GM20431 (cell line): ENCODE data around the gene KCNQ1OT1.

Experiments used
- in situ Hi-C: fragments of 300-500 bp; cut with MseI, MboI; formaldehyde crosslinking; loops from one replicate; pipeline ENCODE4 v1.15.0; 2020; ENCODE audit warnings: low sequenced_read_pairs; ENCODE audit not compliant: unreplicated experiment

KCNQ1OT1 gene

GRCh38 chr11:2704356-2704755, 4.6 kb upstream of the KCNQ1OT1 start:
- in situ Hi-C loops = no loop called here

GRCh38 chr11:2703363-2704141, 3.8 kb upstream of the KCNQ1OT1 start:
- in situ Hi-C loops = no loop called here

GRCh38 chr11:2702771-2703362, 3.1 kb upstream of the KCNQ1OT1 start:
- in situ Hi-C loops = no loop called here

GRCh38 chr11:2701898-2702434, 2.2 kb upstream of the KCNQ1OT1 start:
- in situ Hi-C loops = no loop called here

GRCh38 chr11:2701230-2701629, 1.4 kb upstream of the KCNQ1OT1 start:
- in situ Hi-C loops = no loop called here

GRCh38 chr11:2700415-2701211, 819 bp upstream of the KCNQ1OT1 start:
- in situ Hi-C loops = no loop called here

GRCh38 chr11:2699185-2699530, 636 bp downstream of the KCNQ1OT1 start:
- in situ Hi-C loops = no loop called here

- in situ Hi-C loops = no loop called here
Observed at GRCh38 chr11:2698386-2699184, 1.2 kb downstream of the KCNQ1OT1 start.

GRCh38 chr11:2697866-2698265, 1.9 kb downstream of the KCNQ1OT1 start:
- in situ Hi-C loops = no loop called here

GRCh38 chr11:2696455-2696854, 3.3 kb downstream of the KCNQ1OT1 start:
- in situ Hi-C loops = no loop called here

- in situ Hi-C loops = no loop called here
Observed at GRCh38 chr11:2694995-2695939, 4.5 kb downstream of the KCNQ1OT1 start.

GRCh38 chr11:2694495-2694894, 5.3 kb downstream of the KCNQ1OT1 start:
- in situ Hi-C loops = no loop called here

GRCh38 chr11:2693271-2694261, 6.2 kb downstream of the KCNQ1OT1 start:
- in situ Hi-C loops = no loop called here

- in situ Hi-C loops = no loop called here
Observed at GRCh38 chr11:2691991-2692875, 7.6 kb downstream of the KCNQ1OT1 start.

GRCh38 chr11:2691355-2691761, 8.4 kb downstream of the KCNQ1OT1 start:
- in situ Hi-C loops = no loop called here

- in situ Hi-C loops = no loop called here
Observed at GRCh38 chr11:2690596-2691354, 9.0 kb downstream of the KCNQ1OT1 start.
